Gastrocnemius medialis (tissue), 4 donors: ENCODE results near the gene SLAMF7. TPM values are rescaled to one million over a fixed set of nuclear protein-coding genes. Genes with fewer than 3 reads are reported as not detected.
"Not testable (repeated sequence)": the region's sequence is repeated elsewhere in the genome, so short reads cannot be mapped to it uniquely, and the experiment has no call there.

Experiments used
- ATAC-seq, 2 donors: fragments of 150-250 bp; one replicate each; pipeline ENCODE4 v1.9.1; 2016
- DNase-seq, 2 donors: peaks; one replicate each; pipeline ENCODE4 v3.0.0-alpha.2; 2019
- H3K27ac ChIP-seq, 4 donors: fragments of 200-600 bp; sonication (generic); 1 replicate in 1 of 4; 2 replicates in 3 of 4; pipeline ENCODE4 v1.5.1; 2016 to 2018; ENCODE audit warnings: mild to moderate bottlenecking in 2 of 4, moderate library complexity in 1 of 4
- H3K27me3 ChIP-seq, 3 donors: fragments of 200-600 bp; sonication (generic) in 2 of 3; 1 replicate in 1 of 3; 2 replicates in 2 of 3; pipeline versions ENCODE4 v1.5.1 to v1.6.0; 2016 to 2019; ENCODE audit warnings: mild to moderate bottlenecking in 1 of 3, moderate library complexity in 1 of 3
- H3K36me3 ChIP-seq, 2 donors: fragments of 200-600 bp; sonication (generic) in 1 of 2; one replicate each; pipeline ENCODE4 v1.5.1; 2017 to 2018
- H3K4me1 ChIP-seq, 2 donors: fragments of 200-600 bp; sonication (generic) in 1 of 2; one replicate each; pipeline ENCODE4 v1.5.1; 2016 to 2017; ENCODE audit warnings: mild to moderate bottlenecking in 2 of 2
- H3K4me3 ChIP-seq, 4 donors: fragments of 200-600 bp; sonication (generic) in 3 of 4; 1 replicate in 1 of 4; 2 replicates in 3 of 4; pipeline ENCODE4 v1.5.1; 2016 to 2019; ENCODE audit warnings: mild to moderate bottlenecking in 2 of 4
- H3K9me3 ChIP-seq, 3 donors: fragments of 200-600 bp; sonication (generic) in 2 of 3; 1 replicate in 1 of 3; 2 replicates in 2 of 3; pipeline ENCODE4 v1.5.1; 2016 to 2019
- CTCF ChIP-seq, 5 experiments: fragments of 450-650 bp in 3 of 5; fragments of 200-600 bp in 2 of 5; sonication (generic) in 2 of 5; IDR thresholded peaks in 4 of 5; conservative IDR thresholded peaks in 1 of 5; 1 replicate in 4 of 5; 2 replicates in 1 of 5; pipeline ENCODE4 v1.5.1; 2016 to 2019; ENCODE audit warnings: antibody characterized with exemption in 5 of 5, mild to moderate bottlenecking in 3 of 5, moderate library complexity in 3 of 5
- POLR2A ChIP-seq, 2 donors: fragments of 450-650 bp; IDR thresholded peaks; one replicate each; pipeline ENCODE4 v1.6.1; 2017; ENCODE audit warnings: antibody characterized with exemption in 2 of 2, mild to moderate bottlenecking in 2 of 2, moderate library complexity in 2 of 2
- in situ Hi-C, 4 donors: fragments of 200-750 bp; cut with MboI; loops; one replicate each; pipeline versions ENCODE4 v1.15.0 to v1.8.0; 2017; ENCODE audit warnings: low sequenced_read_pairs in 4 of 4
- intact Hi-C: fragments of 100-400 bp; cut with DNase I; formaldehyde crosslinking; loops from one replicate; pipeline ENCODE4 v1.15.1; 2023; ENCODE audit warnings: low total_unique reads
- total RNA-seq, 4 donors: library from RNA; depleted of rRNA; stranded (reverse); fragments of >200 nt; gene quantifications; one replicate each; pipeline versions ENCODE4 v1.1.0 to v1.2.3, GENCODE V29; 2016

The SLAMF7 gene
- total RNA-seq, 4 donors from 2014 or later: 0.81 TPM; not detected in 3

GRCh38 chr1:160709715-160710114 lies 29.3 kb upstream of the SLAMF7 start:
- intact Hi-C loops: no loop called here
- no peak overlapping the region for H3K27ac ChIP-seq
- no peaks in the 10 kb centered on the region for H3K9me3 ChIP-seq
- no peaks in the 10 kb centered on the region for H3K36me3 ChIP-seq
- TF ChIP-seq POLR2A (IDR thresholded peaks at IDR 0.05) (no peak), CTCF (IDR thresholded peaks at IDR 0.05 in 4 of 5, conservative IDR thresholded peaks at IDR 0.05 in 1 of 5) (no peak)
- DNase-seq (no peak), ATAC-seq (no peak)
- in situ Hi-C loops: no loop called here
- no peak overlapping the region for H3K4me3 ChIP-seq
- H3K27me3 ChIP-seq: no peaks in the 10 kb centered on the region
- H3K4me1 ChIP-seq: no peaks in the 10 kb centered on the region

- no peak overlapping the region for H3K27ac ChIP-seq
Measured at GRCh38 chr1:160710517-160711252, 28.4 kb upstream of the SLAMF7 start.

GRCh38 chr1:160711276-160711601 lies 27.8 kb upstream of the SLAMF7 start:
- no peak for ATAC-seq
- no peaks in the 10 kb centered on the region for H3K27me3 ChIP-seq
- no peak overlapping the region for H3K4me3 ChIP-seq
- no peaks in the 10 kb centered on the region for H3K4me1 ChIP-seq
- TF ChIP-seq CTCF (IDR thresholded peaks at IDR 0.05 in 4 of 5, conservative IDR thresholded peaks at IDR 0.05 in 1 of 5) (no peak), POLR2A (IDR thresholded peaks at IDR 0.05) (no peak)
- intact Hi-C loops: no loop called here
- no peaks in the 10 kb centered on the region for H3K9me3 ChIP-seq
- H3K36me3 ChIP-seq: no peaks in the 10 kb centered on the region
- no peak for DNase-seq
- H3K27ac ChIP-seq: no peak overlapping the region
- in situ Hi-C loops: no loop called here

More at GRCh38 chr1:160710517-160711252, 28.4 kb upstream of the SLAMF7 start:
- in situ Hi-C loops (no loop called here), intact Hi-C loops (no loop called here)
- ATAC-seq (no peak), DNase-seq (no peak)
- TF ChIP-seq POLR2A (IDR thresholded peaks at IDR 0.05): no peak
- no peak for TF ChIP-seq CTCF (IDR thresholded peaks at IDR 0.05 in 4 of 5, conservative IDR thresholded peaks at IDR 0.05 in 1 of 5)
- H3K36me3 ChIP-seq: no peaks in the 10 kb centered on the region
- H3K9me3 ChIP-seq: no peaks in the 10 kb centered on the region
- no peaks in the 10 kb centered on the region for H3K4me1 ChIP-seq
- no peaks in the 10 kb centered on the region for H3K27me3 ChIP-seq
- H3K4me3 ChIP-seq: no peak overlapping the region

GRCh38 chr1:160711602-160712311 lies 27.3 kb upstream of the SLAMF7 start, which contains the start of gene CD48:
TSS of gene CD48 (minus strand) at chr1:160711822. CDS start at chr1:160711763, 59 bp downstream.
- H3K27ac ChIP-seq: no peak within 1 kb of the TSS
- DNase-seq: no peak
- intact Hi-C loops (no loop called here), in situ Hi-C loops (no loop called here)
- H3K4me3 ChIP-seq: no peak within 1 kb of the TSS
- no peaks in the 10 kb centered on the region for H3K27me3 ChIP-seq
- H3K9me3 ChIP-seq: no peaks in the 10 kb centered on the region
- H3K4me1 ChIP-seq: no peaks in the 10 kb centered on the region
- H3K36me3 ChIP-seq: no peaks in the 10 kb centered on the region
- TF ChIP-seq POLR2A (IDR thresholded peaks at IDR 0.05) (no peak), CTCF (IDR thresholded peaks at IDR 0.05 in 4 of 5, conservative IDR thresholded peaks at IDR 0.05 in 1 of 5) (no peak)
- no peak for ATAC-seq

GRCh38 chr1:160712525-160713080 lies 26.4 kb upstream of the SLAMF7 start:
- H3K27me3 ChIP-seq, intact Hi-C loops, H3K9me3 ChIP-seq, H3K4me1 ChIP-seq, H3K27ac ChIP-seq, in situ Hi-C loops, H3K4me3 ChIP-seq, H3K36me3 ChIP-seq, ATAC-seq: not testable (repeated sequence)
- DNase-seq: peak in 1 of 2 donors; percentile 12
